HCT116 (cell line): ENCODE results near the gene STXBP3. TPM values are rescaled to one million over a fixed set of nuclear protein-coding genes. Genes with fewer than 3 reads are reported as not detected.

Source experiments
- ATAC-seq: fragments of 200-7000 bp; cut with Tn5 transposase; 2 replicates; pipeline ENCODE4 v1.9.1; 2020; ENCODE audit warnings: mild to moderate bottlenecking, moderate library complexity
- BruUV-seq: library from RNA; stranded (reverse); fragments of 400-500 nt; replicated peaks from 2 replicates; lab custom pipeline; 2021; lab: Mats Ljungman, UMichigan
- CTCF ChIA-PET: fragments of 300-600 bp; sonication (Branson Sonifier 250); formaldehyde crosslinking; loops from one replicate; lab custom pipeline; 2021; ENCODE audit warnings: antibody characterized with exemption; lab: Charles Lee
- POLR2A ChIA-PET: fragments of 300-600, 350-600 bp; sonication (Branson Sonifier 250); formaldehyde crosslinking; loops from one replicate; lab custom pipeline; 2021; ENCODE audit warnings: antibody characterized with exemption; lab: Charles Lee
- RAD21 ChIA-PET, 2 experiments: fragments of 300-600 bp; sonication (Branson Sonifier 250); formaldehyde crosslinking; loops; one replicate each; lab custom pipeline; 2023; ENCODE audit warnings: low total read pairs in 2 of 2; ENCODE audit not compliant: uncharacterized antibody in 2 of 2, unreplicated experiment in 2 of 2, low non-redundant PET in 1 of 2; lab: Charles Lee
- DNase-seq: peaks from one replicate; pipeline ENCODE4 v3.0.0-alpha.2; 2010; ENCODE audit warnings: low read depth, low spot score
- H2AFZ ChIP-seq: fragments of 200-600 bp; shearing (Covaris generic), sonication (generic); 2 replicates; pipeline ENCODE4 v1.6.1; 2017; ENCODE audit warnings: low read depth, mixed run types, mixed read lengths, antibody characterized with exemption, low read length; ENCODE audit not compliant: poor library complexity, severe bottlenecking
- H3K27ac ChIP-seq: 2 replicates; pipeline ENCODE4 v1.5.1; 2012; ENCODE audit warnings: low read depth, low read length
- H3K27me3 ChIP-seq: fragments of 200-600 bp; sonication (generic); 2 replicates; pipeline ENCODE4 v1.6.1; 2016; ENCODE audit warnings: mixed run types, low read length, mixed read lengths; ENCODE audit not compliant: insufficient read depth
- H3K36me3 ChIP-seq, 2 experiments: fragments of 200-500 bp in 1 of 2; fragments of 200-600 bp in 1 of 2; sonication (Bioruptor generic) in 1 of 2; sonication (generic) in 1 of 2; 2 replicates each; pipeline versions ENCODE4 v1.5.1 to v1.6.1; 2014 to 2016; ENCODE audit warnings: low read length in 2 of 2, inconsistent platforms in 1 of 2, mixed read lengths in 1 of 2, mixed run types in 1 of 2; ENCODE audit not compliant: insufficient read depth in 2 of 2, control insufficient read depth in 1 of 2
- H3K4me1 ChIP-seq, 2 experiments: fragments of 200-600 bp in 1 of 2; sonication (generic) in 1 of 2; 2 replicates each; pipeline versions ENCODE4 v1.5.1 to v1.6.1; 2012 to 2017; ENCODE audit warnings: low read length in 2 of 2, inconsistent platforms in 1 of 2, mild to moderate bottlenecking in 1 of 2, mixed read lengths in 1 of 2, mixed run types in 1 of 2, moderate library complexity in 1 of 2; ENCODE audit not compliant: insufficient read depth in 2 of 2, control insufficient read depth in 1 of 2
- H3K4me2 ChIP-seq: fragments of 200-600 bp; sonication (generic); 2 replicates; pipeline ENCODE4 v1.6.1; 2017; ENCODE audit warnings: mixed run types, low read length, mixed read lengths
- H3K4me3 ChIP-seq, 2 experiments: fragments of 200-600 bp in 1 of 2; sonication (generic) in 1 of 2; replicated peaks in 1 of 2; 2 replicates each; pipeline ENCODE4 v1.5.1; 2011 to 2016; ENCODE audit warnings: low read length in 2 of 2, control low read depth in 1 of 2, low read depth in 1 of 2, mild to moderate bottlenecking in 1 of 2, mixed read lengths in 1 of 2, mixed run types in 1 of 2
- H3K79me2 ChIP-seq: fragments of 200-600 bp; sonication (generic); 2 replicates; pipeline ENCODE4 v1.6.1; 2017; ENCODE audit warnings: mild to moderate bottlenecking, mixed run types, low read length, moderate library complexity, mixed read lengths; ENCODE audit not compliant: insufficient read depth
- H3K9ac ChIP-seq: fragments of 200-600 bp; sonication (generic); 2 replicates; pipeline ENCODE4 v1.6.1; 2016; ENCODE audit warnings: low read length, mixed read lengths
- H3K9me2 ChIP-seq: fragments of 200-600 bp; sonication (generic), shearing (Covaris generic); 2 replicates; pipeline ENCODE4 v1.6.1; 2017; ENCODE audit warnings: mixed run types, mild to moderate bottlenecking, moderate library complexity; ENCODE audit not compliant: insufficient read depth
- H3K9me3 ChIP-seq, 2 experiments: fragments of 200-500 bp in 1 of 2; fragments of 200-600 bp in 1 of 2; sonication (Bioruptor generic) in 1 of 2; sonication (generic) in 1 of 2; 2 replicates each; pipeline ENCODE4 v1.6.1; 2014 to 2017; ENCODE audit warnings: low read length in 2 of 2, mixed read lengths in 2 of 2, inconsistent platforms in 1 of 2, low read depth in 1 of 2, mild to moderate bottlenecking in 1 of 2, mixed run types in 1 of 2, moderate library complexity in 1 of 2; ENCODE audit not compliant: control insufficient read depth in 1 of 2, insufficient read depth in 1 of 2
- H4K20me1 ChIP-seq: fragments of 200-600 bp; sonication (generic), shearing (Covaris generic); 2 replicates; pipeline ENCODE4 v1.6.1; 2017; ENCODE audit warnings: mixed run types, mild to moderate bottlenecking, moderate library complexity; ENCODE audit not compliant: insufficient read depth
- CBX3 ChIP-seq: IDR thresholded peaks from 2 replicates; pipeline ENCODE4 v1.6.1; 2012; ENCODE audit warnings: low read depth
- CEBPB ChIP-seq: IDR thresholded peaks from 2 replicates; pipeline ENCODE4 v1.6.1; 2012; ENCODE audit warnings: low read depth
- ELF1 ChIP-seq: IDR thresholded peaks from 2 replicates; pipeline ENCODE4 v1.6.1; 2012; ENCODE audit warnings: low read depth, borderline replicate concordance
- EZH2 ChIP-seq: fragments of 200-600 bp; sonication (generic); IDR thresholded peaks from 2 replicates; pipeline ENCODE4 v1.6.1; 2017; ENCODE audit warnings: antibody characterized with exemption, mixed run types
- EZH2phosphoT487 ChIP-seq: fragments of 200-600 bp; IDR thresholded peaks from 2 replicates; pipeline ENCODE4 v1.6.1; 2018; ENCODE audit warnings: antibody characterized with exemption, borderline replicate concordance
- JUND ChIP-seq: IDR thresholded peaks from 2 replicates; pipeline ENCODE4 v1.6.1; 2012
- POLR2AphosphoS5 ChIP-seq: IDR thresholded peaks from 2 replicates; pipeline ENCODE4 v1.6.1; 2011; ENCODE audit warnings: mild to moderate bottlenecking, low read depth, low read length, moderate library complexity
- SIN3A ChIP-seq: IDR thresholded peaks from 2 replicates; pipeline ENCODE4 v1.6.1; 2012; ENCODE audit warnings: low read depth
- SRF ChIP-seq: IDR thresholded peaks from 2 replicates; pipeline ENCODE4 v1.6.1; 2012; ENCODE audit warnings: low read depth
- YY1 ChIP-seq: IDR thresholded peaks from 2 replicates; pipeline ENCODE4 v1.6.1; 2011; ENCODE audit warnings: low read length, low read depth, moderate library complexity, mild to moderate bottlenecking; ENCODE audit not compliant: insufficient replicate concordance; ENCODE audit errors: extremely low read depth
- ZFX ChIP-seq: fragments of 450-650 bp; IDR thresholded peaks from 2 replicates; pipeline ENCODE4 v1.6.1; 2017
- ZNF274 ChIP-seq: fragments of 200-500 bp; sonication (Bioruptor generic); IDR thresholded peaks from 2 replicates; pipeline ENCODE4 v1.6.1; 2014; ENCODE audit warnings: mild to moderate bottlenecking, low read depth, low read length, inconsistent platforms
- intact Hi-C: fragments of 100-400 bp; cut with micrococcal nuclease; formaldehyde crosslinking; loops from 2 replicates; pipeline ENCODE4 v1.10.0; 2022
- total RNA-seq: library from RNA; stranded (reverse); gene quantifications from one replicate; pipeline ENCODE4 v1.2.1, GENCODE V29; 2021; ENCODE audit not compliant: unreplicated experiment
- TF ChIP-seq, protein P1 (sequence below): IDR thresholded peaks from 2 replicates; pipeline ENCODE4 v1.6.1; 2012; ENCODE audit warnings: low read depth

STXBP3 gene
- total RNA-seq, 1 experiment from 2014 or later = 22.6 TPM

GRCh38 chr1:108847494-108847893 lies 101.0 kb downstream of the STXBP3 start:
- H3K4me3 ChIP-seq = no peak overlapping the region
- RAD21 ChIA-PET = no interaction called here
- intact Hi-C loops = no loop called here
- no peak for TF ChIP-seq POLR2AphosphoS5
- no peak for TF ChIP-seq EZH2phosphoT487
- no peak for TF ChIP-seq EZH2
- TF ChIP-seq JUND = no peak
- TF ChIP-seq ZNF274 = no peak
- no peak for TF ChIP-seq ELF1
- TF ChIP-seq SIN3A = no peak
- TF ChIP-seq CBX3 = no peak
- TF ChIP-seq, protein P1, sequence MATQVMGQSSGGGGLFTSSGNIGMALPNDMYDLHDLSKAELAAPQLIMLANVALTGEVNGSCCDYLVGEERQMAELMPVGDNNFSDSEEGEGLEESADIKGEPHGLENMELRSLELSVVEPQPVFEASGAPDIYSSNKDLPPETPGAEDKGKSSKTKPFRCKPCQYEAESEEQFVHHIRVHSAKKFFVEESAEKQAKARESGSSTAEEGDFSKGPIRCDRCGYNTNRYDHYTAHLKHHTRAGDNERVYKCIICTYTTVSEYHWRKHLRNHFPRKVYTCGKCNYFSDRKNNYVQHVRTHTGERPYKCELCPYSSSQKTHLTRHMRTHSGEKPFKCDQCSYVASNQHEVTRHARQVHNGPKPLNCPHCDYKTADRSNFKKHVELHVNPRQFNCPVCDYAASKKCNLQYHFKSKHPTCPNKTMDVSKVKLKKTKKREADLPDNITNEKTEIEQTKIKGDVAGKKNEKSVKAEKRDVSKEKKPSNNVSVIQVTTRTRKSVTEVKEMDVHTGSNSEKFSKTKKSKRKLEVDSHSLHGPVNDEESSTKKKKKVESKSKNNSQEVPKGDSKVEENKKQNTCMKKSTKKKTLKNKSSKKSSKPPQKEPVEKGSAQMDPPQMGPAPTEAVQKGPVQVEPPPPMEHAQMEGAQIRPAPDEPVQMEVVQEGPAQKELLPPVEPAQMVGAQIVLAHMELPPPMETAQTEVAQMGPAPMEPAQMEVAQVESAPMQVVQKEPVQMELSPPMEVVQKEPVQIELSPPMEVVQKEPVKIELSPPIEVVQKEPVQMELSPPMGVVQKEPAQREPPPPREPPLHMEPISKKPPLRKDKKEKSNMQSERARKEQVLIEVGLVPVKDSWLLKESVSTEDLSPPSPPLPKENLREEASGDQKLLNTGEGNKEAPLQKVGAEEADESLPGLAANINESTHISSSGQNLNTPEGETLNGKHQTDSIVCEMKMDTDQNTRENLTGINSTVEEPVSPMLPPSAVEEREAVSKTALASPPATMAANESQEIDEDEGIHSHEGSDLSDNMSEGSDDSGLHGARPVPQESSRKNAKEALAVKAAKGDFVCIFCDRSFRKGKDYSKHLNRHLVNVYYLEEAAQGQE = no peak
- no peak for TF ChIP-seq CEBPB
- no peak for TF ChIP-seq SRF
- TF ChIP-seq YY1 = no peak
- TF ChIP-seq ZFX = no peak
- TF ChIP-seq, all 23 proteins: peak for 0
- ATAC-seq (no peak), DNase-seq (no peak)
- no TSS peak for BruUV-seq
- Histone ChIP-seq H3K4me1 (no peaks in the 10 kb centered on the region), H3K36me3 (no peaks in the 10 kb centered on the region), H3K9me2 (no peaks in the 10 kb centered on the region), H3K9me3 (no peaks in the 10 kb centered on the region), H3K4me2 (no peak overlapping the region), H3K27me3 (no peaks in the 10 kb centered on the region), H3K79me2 (no peaks in the 10 kb centered on the region), H3K9ac (no peak overlapping the region), H2AFZ (no peak overlapping the region), H3K27ac (no peak overlapping the region), H4K20me1 (no peaks in the 10 kb centered on the region)
- POLR2A ChIA-PET = no interaction called here
- CTCF ChIA-PET = no interaction called here
